Measurements from ENCODE around the gene SLIT3.

DNA sequence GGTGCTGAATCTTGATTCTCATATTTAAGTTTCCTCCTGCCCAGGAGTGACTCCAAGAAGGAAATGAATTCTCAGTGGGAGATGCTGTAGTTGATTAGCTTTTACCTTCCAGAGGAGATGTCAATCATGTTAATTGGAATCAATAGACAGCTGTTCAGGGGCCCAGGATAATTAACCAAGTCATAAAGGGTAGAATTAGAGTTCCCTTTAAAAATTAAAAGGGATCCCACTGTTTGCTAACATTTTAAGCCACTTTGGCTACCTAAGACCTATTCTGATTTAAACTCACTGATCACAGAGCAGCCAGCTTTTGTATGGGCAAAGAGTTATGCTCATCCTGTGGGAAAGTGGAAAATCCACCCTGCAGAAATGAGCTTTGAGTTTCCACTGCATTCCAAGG lies 249.6 kb downstream of the SLIT3 start:
- TF ChIP-seq, protein P1, sequence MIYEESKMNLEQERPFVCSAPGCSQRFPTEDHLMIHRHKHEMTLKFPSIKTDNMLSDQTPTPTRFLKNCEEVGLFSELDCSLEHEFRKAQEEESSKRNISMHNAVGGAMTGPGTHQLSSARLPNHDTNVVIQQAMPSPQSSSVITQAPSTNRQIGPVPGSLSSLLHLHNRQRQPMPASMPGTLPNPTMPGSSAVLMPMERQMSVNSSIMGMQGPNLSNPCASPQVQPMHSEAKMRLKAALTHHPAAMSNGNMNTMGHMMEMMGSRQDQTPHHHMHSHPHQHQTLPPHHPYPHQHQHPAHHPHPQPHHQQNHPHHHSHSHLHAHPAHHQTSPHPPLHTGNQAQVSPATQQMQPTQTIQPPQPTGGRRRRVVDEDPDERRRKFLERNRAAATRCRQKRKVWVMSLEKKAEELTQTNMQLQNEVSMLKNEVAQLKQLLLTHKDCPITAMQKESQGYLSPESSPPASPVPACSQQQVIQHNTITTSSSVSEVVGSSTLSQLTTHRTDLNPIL (CRISPR knock-in tag; IDR thresholded peaks at IDR 0.05; ENCODE audit: low read depth), result no peak
- TF ChIP-seq, protein P2, sequence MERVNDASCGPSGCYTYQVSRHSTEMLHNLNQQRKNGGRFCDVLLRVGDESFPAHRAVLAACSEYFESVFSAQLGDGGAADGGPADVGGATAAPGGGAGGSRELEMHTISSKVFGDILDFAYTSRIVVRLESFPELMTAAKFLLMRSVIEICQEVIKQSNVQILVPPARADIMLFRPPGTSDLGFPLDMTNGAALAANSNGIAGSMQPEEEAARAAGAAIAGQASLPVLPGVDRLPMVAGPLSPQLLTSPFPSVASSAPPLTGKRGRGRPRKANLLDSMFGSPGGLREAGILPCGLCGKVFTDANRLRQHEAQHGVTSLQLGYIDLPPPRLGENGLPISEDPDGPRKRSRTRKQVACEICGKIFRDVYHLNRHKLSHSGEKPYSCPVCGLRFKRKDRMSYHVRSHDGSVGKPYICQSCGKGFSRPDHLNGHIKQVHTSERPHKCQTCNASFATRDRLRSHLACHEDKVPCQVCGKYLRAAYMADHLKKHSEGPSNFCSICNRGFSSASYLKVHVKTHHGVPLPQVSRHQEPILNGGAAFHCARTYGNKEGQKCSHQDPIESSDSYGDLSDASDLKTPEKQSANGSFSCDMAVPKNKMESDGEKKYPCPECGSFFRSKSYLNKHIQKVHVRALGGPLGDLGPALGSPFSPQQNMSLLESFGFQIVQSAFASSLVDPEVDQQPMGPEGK (CRISPR knock-in tag; IDR thresholded peaks at IDR 0.05; ENCODE audit: borderline replicate concordance), result no peak
- TF ChIP-seq ARNTL (CRISPR knock-in tag; IDR thresholded peaks at IDR 0.05; ENCODE audit: borderline replicate concordance, low read depth) (no peak), ISL1 (CRISPR knock-in tag; IDR thresholded peaks at IDR 0.05) (no peak)
- TF ChIP-seq, protein P3, sequence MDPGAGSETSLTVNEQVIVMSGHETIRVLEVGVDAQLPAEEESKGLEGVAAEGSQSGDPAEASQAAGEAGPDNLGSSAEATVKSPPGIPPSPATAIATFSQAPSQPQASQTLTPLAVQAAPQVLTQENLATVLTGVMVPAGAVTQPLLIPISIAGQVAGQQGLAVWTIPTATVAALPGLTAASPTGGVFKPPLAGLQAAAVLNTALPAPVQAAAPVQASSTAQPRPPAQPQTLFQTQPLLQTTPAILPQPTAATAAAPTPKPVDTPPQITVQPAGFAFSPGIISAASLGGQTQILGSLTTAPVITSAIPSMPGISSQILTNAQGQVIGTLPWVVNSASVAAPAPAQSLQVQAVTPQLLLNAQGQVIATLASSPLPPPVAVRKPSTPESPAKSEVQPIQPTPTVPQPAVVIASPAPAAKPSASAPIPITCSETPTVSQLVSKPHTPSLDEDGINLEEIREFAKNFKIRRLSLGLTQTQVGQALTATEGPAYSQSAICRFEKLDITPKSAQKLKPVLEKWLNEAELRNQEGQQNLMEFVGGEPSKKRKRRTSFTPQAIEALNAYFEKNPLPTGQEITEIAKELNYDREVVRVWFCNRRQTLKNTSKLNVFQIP (CRISPR knock-in tag; IDR thresholded peaks at IDR 0.05; ENCODE audit: borderline replicate concordance, low read depth), result no peak

Data from SK-N-SH treated with all-trans-retinoic acid at 6 μM for 48 hours (cell line).